ENCODE results near the gene EFCAB8. TPM values are rescaled to one million over a fixed set of nuclear protein-coding genes. Genes with fewer than 3 reads are reported as not detected.

Gene EFCAB8
- total RNA-seq, 2 experiments from 2014 or later = not detected

- Histone ChIP-seq H3K9me2 (ENCODE audit: insufficient read depth, low read length) (no peaks in the 10 kb centered on the region), H2AFZ (ENCODE audit: low read length) (no peak overlapping the region), H3K4me1 (ENCODE audit: insufficient read depth, low read length, poor library complexity, severe bottlenecking) (no peaks in the 10 kb centered on the region), H3K79me2 (ENCODE audit: insufficient read depth, low read depth, low read length) (no peaks in the 10 kb centered on the region), H3K4me3 (ENCODE audit: low read depth, low read length, poor library complexity, severe bottlenecking) (no peak overlapping the region), H3K27ac (ENCODE audit: low read depth, low read length, poor library complexity, severe bottlenecking) (no peak overlapping the region), H4K20me1 (ENCODE audit: insufficient read depth, low read length) (no peaks in the 10 kb centered on the region), H3K9me3 (ENCODE audit: low read length) (no peaks in the 10 kb centered on the region), H3K4me2 (ENCODE audit: low read length) (no peak overlapping the region), H3K36me3 (ENCODE audit: insufficient read depth, low read length) (no peaks in the 10 kb centered on the region)
- POLR2A ChIA-PET = interaction anchor here (0.5 kb wide), 1 partner anchor 53 kb away, joined by 3 read pairs; no protein-coding TSS in a partner anchor
- TF ChIP-seq EZH2phosphoT487 (IDR thresholded peaks at IDR 0.05; ENCODE audit: borderline replicate concordance, low read depth, low read length) = no peak
- TF ChIP-seq CTCF (conservative IDR thresholded peaks at IDR 0.05; ENCODE audit: low read length) = no peak
- CTCF ChIA-PET (ENCODE audit: unreplicated experiment) = no interaction called here
- no TSS peak for BruUV-seq (replicated peaks)
- no peak for DNase-seq (ENCODE audit: low spot score)
- intact Hi-C loops (cut with micrococcal nuclease; ENCODE audit: unreplicated experiment) = no loop called here
Measured at GRCh38 chr20:32885952-32886351, 27.2 kb downstream of the EFCAB8 start.

- intact Hi-C loops (cut with micrococcal nuclease; ENCODE audit: unreplicated experiment) = no loop called here
- POLR2A ChIA-PET = interaction anchor here (0.6 kb wide), 1 partner anchor 154 kb away, joined by 3 read pairs; no protein-coding TSS in a partner anchor
Measured at GRCh38 chr20:32886652-32887051, 27.9 kb downstream of the EFCAB8 start.

More at GRCh38 chr20:32886652-32887051, 27.9 kb downstream of the EFCAB8 start:
- no TSS peak for BruUV-seq (replicated peaks)
- Histone ChIP-seq H3K9me3 (ENCODE audit: low read length) (no peaks in the 10 kb centered on the region), H3K4me1 (ENCODE audit: insufficient read depth, low read length, poor library complexity, severe bottlenecking) (no peaks in the 10 kb centered on the region), H3K36me3 (ENCODE audit: insufficient read depth, low read length) (no peaks in the 10 kb centered on the region), H3K4me2 (ENCODE audit: low read length) (no peak overlapping the region), H4K20me1 (ENCODE audit: insufficient read depth, low read length) (no peaks in the 10 kb centered on the region), H3K4me3 (ENCODE audit: low read depth, low read length, poor library complexity, severe bottlenecking) (no peak overlapping the region), H3K27ac (ENCODE audit: low read depth, low read length, poor library complexity, severe bottlenecking) (no peak overlapping the region), H2AFZ (ENCODE audit: low read length) (no peak overlapping the region), H3K79me2 (ENCODE audit: insufficient read depth, low read depth, low read length) (no peaks in the 10 kb centered on the region), H3K9me2 (ENCODE audit: insufficient read depth, low read length) (no peaks in the 10 kb centered on the region)
- CTCF ChIA-PET (ENCODE audit: unreplicated experiment) = no interaction called here
- no peak for TF ChIP-seq CTCF (conservative IDR thresholded peaks at IDR 0.05; ENCODE audit: low read length)
- TF ChIP-seq EZH2phosphoT487 (IDR thresholded peaks at IDR 0.05; ENCODE audit: borderline replicate concordance, low read depth, low read length) = no peak
- DNase-seq (ENCODE audit: low spot score) = no peak

Data from OCI-LY7 (cell line).